Measurements from ENCODE around the gene TSPAN6.

Gene TSPAN6

GRCh38 chrX:100672966-100673365, 36.4 kb upstream of the TSPAN6 start:
- Histone ChIP-seq H3K79me2 (ENCODE audit: insufficient read depth, low read length) (no peaks in the 10 kb centered on the region), H3K36me3 (ENCODE audit: insufficient read depth, low read length) (no peaks in the 10 kb centered on the region), H3K4me3 (ENCODE audit: low read length, poor library complexity, severe bottlenecking) (no peak overlapping the region), H3K27me3 (ENCODE audit: insufficient read depth, low read length, poor library complexity, severe bottlenecking) (no peaks in the 10 kb centered on the region), H3K9ac (ENCODE audit: low read depth, low read length, poor library complexity, severe bottlenecking) (no peak overlapping the region), H3F3A (ENCODE audit: low read depth) (no peaks in the 10 kb centered on the region), H4K20me1 (ENCODE audit: insufficient read depth, low read length, poor library complexity, severe bottlenecking) (no peaks in the 10 kb centered on the region), H3K9me2 (replicated peaks; ENCODE audit: low read depth, low read length) (no peaks in the 10 kb centered on the region), H2AFZ (ENCODE audit: low read length) (no peak overlapping the region), H3K4me1 (ENCODE audit: insufficient read depth, low read length, poor library complexity, severe bottlenecking) (peaks cover 4% of the 10 kb centered on the region), H3K9me3 (ENCODE audit: insufficient read depth, low read depth, low read length) (no peaks in the 10 kb centered on the region), H3K4me2 (ENCODE audit: low read depth, low read length, poor library complexity, severe bottlenecking) (no peak overlapping the region)
- TF ChIP-seq CTCF (conservative IDR thresholded peaks at IDR 0.05; ENCODE audit: low read length): no peak
- TF ChIP-seq EZH2phosphoT487 (IDR thresholded peaks at IDR 0.05; ENCODE audit: borderline replicate concordance): no peak

- Histone ChIP-seq H3K9ac (ENCODE audit: low read depth, low read length, poor library complexity, severe bottlenecking) (no peak overlapping the region), H3F3A (ENCODE audit: low read depth) (no peaks in the 10 kb centered on the region), H3K27me3 (ENCODE audit: insufficient read depth, low read length, poor library complexity, severe bottlenecking) (no peaks in the 10 kb centered on the region), H3K36me3 (ENCODE audit: insufficient read depth, low read length) (no peaks in the 10 kb centered on the region), H3K4me2 (ENCODE audit: low read depth, low read length, poor library complexity, severe bottlenecking) (no peak overlapping the region), H3K4me3 (ENCODE audit: low read length, poor library complexity, severe bottlenecking) (no peak overlapping the region), H3K9me3 (ENCODE audit: insufficient read depth, low read depth, low read length) (no peaks in the 10 kb centered on the region), H3K9me2 (replicated peaks; ENCODE audit: low read depth, low read length) (no peaks in the 10 kb centered on the region), H2AFZ (ENCODE audit: low read length) (no peak overlapping the region), H3K4me1 (ENCODE audit: insufficient read depth, low read length, poor library complexity, severe bottlenecking) (no peaks in the 10 kb centered on the region), H3K79me2 (ENCODE audit: insufficient read depth, low read length) (no peaks in the 10 kb centered on the region), H4K20me1 (ENCODE audit: insufficient read depth, low read length, poor library complexity, severe bottlenecking) (no peaks in the 10 kb centered on the region)
- TF ChIP-seq EZH2phosphoT487 (IDR thresholded peaks at IDR 0.05; ENCODE audit: borderline replicate concordance): no peak
- no peak for TF ChIP-seq CTCF (conservative IDR thresholded peaks at IDR 0.05; ENCODE audit: low read length)
Observed at GRCh38 chrX:100663642-100664041, 27.0 kb upstream of the TSPAN6 start.

- Histone ChIP-seq H3K9me3 (ENCODE audit: insufficient read depth, low read depth, low read length) (no peaks in the 10 kb centered on the region), H3K9me2 (replicated peaks; ENCODE audit: low read depth, low read length) (no peaks in the 10 kb centered on the region), H3F3A (ENCODE audit: low read depth) (no peaks in the 10 kb centered on the region), H3K4me2 (ENCODE audit: low read depth, low read length, poor library complexity, severe bottlenecking) (no peak overlapping the region), H3K36me3 (ENCODE audit: insufficient read depth, low read length) (no peaks in the 10 kb centered on the region), H3K4me3 (ENCODE audit: low read length, poor library complexity, severe bottlenecking) (no peak overlapping the region), H3K9ac (ENCODE audit: low read depth, low read length, poor library complexity, severe bottlenecking) (no peak overlapping the region), H3K27me3 (ENCODE audit: insufficient read depth, low read length, poor library complexity, severe bottlenecking) (no peaks in the 10 kb centered on the region), H3K4me1 (ENCODE audit: insufficient read depth, low read length, poor library complexity, severe bottlenecking) (no peaks in the 10 kb centered on the region), H4K20me1 (ENCODE audit: insufficient read depth, low read length, poor library complexity, severe bottlenecking) (no peaks in the 10 kb centered on the region), H2AFZ (ENCODE audit: low read length) (no peak overlapping the region), H3K79me2 (ENCODE audit: insufficient read depth, low read length) (no peaks in the 10 kb centered on the region)
- no peak for TF ChIP-seq CTCF (conservative IDR thresholded peaks at IDR 0.05; ENCODE audit: low read length)
- no peak for TF ChIP-seq EZH2phosphoT487 (IDR thresholded peaks at IDR 0.05; ENCODE audit: borderline replicate concordance)
Observed at GRCh38 chrX:100662796-100663195, 26.2 kb upstream of the TSPAN6 start.
